Naive B cell (primary cell): ENCODE measurements around the gene CCN2. TPM values are rescaled to one million over a fixed set of nuclear protein-coding genes. Genes with fewer than 3 reads are reported as not detected.
A peak's percentile ranks its signal among the peaks of the same experiment; 100 is the strongest.
"Not testable (repeated sequence)": the region's sequence is repeated elsewhere in the genome, so short reads cannot be mapped to it uniquely, and the experiment has no call there.

ENCODE experiments used
- ATAC-seq, 2 donors: fragments of 150-1000 bp; cut with Tn5 transposase; 2 replicates each; pipeline ENCODE4 v1.10.0; 2021; ENCODE audit warnings: low read depth in 2 of 2, mild to moderate bottlenecking in 2 of 2, moderate library complexity in 2 of 2
- DNase-seq: peaks from one replicate; pipeline ENCODE4 v3.0.0; 2022
- H3K27ac Mint-ChIP-seq, 6 donors: one replicate each; pipeline ENCODE4 v1.8.0; 2020 to 2022; ENCODE audit warnings: mild to moderate bottlenecking in 6 of 6, mixed read lengths in 6 of 6, moderate library complexity in 5 of 6, inconsistent platforms in 2 of 6
- H3K27me3 Mint-ChIP-seq, 3 donors: one replicate each; pipeline ENCODE4 v1.8.0; 2021 to 2022; ENCODE audit warnings: mixed read lengths in 3 of 3, mild to moderate bottlenecking in 1 of 3
- H3K36me3 Mint-ChIP-seq, 2 donors: one replicate each; pipeline ENCODE4 v1.8.0; 2020 to 2022; ENCODE audit warnings: mixed read lengths in 2 of 2, inconsistent platforms in 1 of 2, mild to moderate bottlenecking in 1 of 2
- H3K4me1 Mint-ChIP-seq, 3 donors: one replicate each; pipeline ENCODE4 v1.8.0; 2020 to 2022; ENCODE audit warnings: mixed read lengths in 3 of 3, inconsistent platforms in 1 of 3, mild to moderate bottlenecking in 1 of 3, moderate library complexity in 1 of 3
- H3K4me3 Mint-ChIP-seq, 8 donors: one replicate each; pipeline ENCODE4 v1.8.0; 2020 to 2022; ENCODE audit warnings: mild to moderate bottlenecking in 8 of 8, mixed read lengths in 8 of 8, moderate library complexity in 8 of 8, inconsistent platforms in 2 of 8
- H3K9me3 Mint-ChIP-seq, 7 donors: one replicate each; pipeline ENCODE4 v1.8.0; 2020 to 2022; ENCODE audit warnings: mixed read lengths in 7 of 7, mild to moderate bottlenecking in 5 of 7, inconsistent platforms in 2 of 7, moderate library complexity in 1 of 7
- polyA plus RNA-seq, 6 donors: library from polyadenylated mRNA; unstranded; fragments of 300-500 nt; fragmentation: Illumina TruSeq; gene quantifications; one replicate each; pipeline ENCODE4 v1.2.3, GENCODE V29; 2021; ENCODE audit warnings: low read depth in 6 of 6

The CCN2 gene
- polyA plus RNA-seq, 6 donors from 2014 or later, result 1.3 to 7.9 (median 3.5) TPM; not detected in 1

DNA sequence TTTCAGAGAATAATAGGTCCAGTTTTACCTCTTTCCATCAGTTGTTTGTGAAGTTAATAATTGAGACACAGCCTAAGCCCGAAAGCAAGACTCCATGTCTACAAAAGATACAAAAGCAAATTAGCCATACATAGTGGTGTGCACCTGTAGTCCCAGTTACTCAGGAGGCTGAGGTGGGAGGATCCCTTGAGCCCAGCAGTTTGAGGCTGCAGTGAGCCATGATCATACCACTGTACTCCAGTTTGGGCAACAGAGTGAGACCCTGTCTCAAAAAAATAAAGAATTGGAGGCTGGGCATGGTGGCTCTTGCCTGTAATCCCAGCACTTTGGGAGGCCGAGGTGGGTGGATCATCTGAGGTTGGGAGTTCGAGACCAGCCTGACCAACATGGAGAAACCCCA lies 42.4 kb downstream of the CCN2 start:
- H3K4me3 Mint-ChIP-seq, H3K9me3 Mint-ChIP-seq, H3K36me3 Mint-ChIP-seq, ATAC-seq, DNase-seq, H3K27ac Mint-ChIP-seq, H3K4me1 Mint-ChIP-seq: not testable (repeated sequence)
- H3K27me3 Mint-ChIP-seq, result peaks cover 10 to 31% (median 26%) of the 10 kb centered on the region in 3 donors

DNA sequence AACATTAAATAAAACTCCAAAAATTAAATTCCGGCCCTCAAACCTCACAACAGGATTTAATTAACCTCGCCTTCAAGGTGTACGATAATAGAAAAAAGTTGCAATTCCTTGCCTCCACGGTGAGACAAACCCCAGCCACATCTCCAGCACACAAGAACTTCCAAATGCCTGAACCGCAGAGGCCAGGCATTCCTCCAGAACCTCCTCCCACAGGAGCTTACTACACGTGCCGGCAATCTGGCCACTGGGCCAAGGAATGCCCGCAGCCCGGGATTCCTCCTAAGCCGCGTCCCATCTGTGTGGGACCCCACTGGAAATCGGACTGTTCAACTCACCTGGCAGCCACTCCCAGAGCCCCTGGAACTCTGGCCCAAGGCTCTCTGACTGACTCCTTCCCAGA lies 47.4 kb downstream of the CCN2 start:
- not testable (repeated sequence) for H3K27ac Mint-ChIP-seq, H3K4me1 Mint-ChIP-seq, ATAC-seq, H3K36me3 Mint-ChIP-seq, H3K9me3 Mint-ChIP-seq, DNase-seq, H3K4me3 Mint-ChIP-seq
- H3K27me3 Mint-ChIP-seq, result peaks cover 13 to 41% (median 37%) of the 10 kb centered on the region in 3 donors

DNA sequence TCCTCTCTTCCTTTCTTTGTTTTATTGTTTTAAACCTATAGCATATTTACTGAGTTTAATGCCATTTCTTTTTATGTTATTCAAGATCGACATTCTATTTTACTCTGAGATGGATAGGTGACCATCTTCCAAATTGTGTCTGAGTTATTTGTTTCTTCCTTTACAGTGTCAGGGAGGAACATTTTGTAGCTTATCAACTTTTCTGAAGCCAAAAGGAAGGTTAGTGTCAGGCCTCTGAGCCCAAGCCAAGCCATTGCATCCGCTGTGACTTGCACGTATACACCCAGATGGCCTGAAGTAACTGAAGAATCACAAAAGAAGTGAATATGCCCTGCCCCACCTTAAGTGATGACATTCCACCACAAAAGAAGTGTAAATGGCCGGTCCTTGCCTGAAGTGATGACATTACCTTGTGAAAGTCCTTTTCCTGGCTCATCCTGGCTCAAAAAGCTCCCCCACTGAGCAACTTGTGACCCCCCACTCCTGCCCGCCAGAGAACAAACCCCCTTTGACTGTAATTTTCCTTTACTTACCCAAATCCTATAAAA lies 49.8 kb downstream of the CCN2 start:
- peaks cover 0 to 11% of the 10 kb centered on the region in 2 donors for H3K36me3 Mint-ChIP-seq
- not testable (repeated sequence) for H3K4me1 Mint-ChIP-seq, DNase-seq, H3K4me3 Mint-ChIP-seq, ATAC-seq
- H3K27me3 Mint-ChIP-seq, result peaks cover 13 to 45% (median 32%) of the 10 kb centered on the region in 3 donors
- peak overlapping the region in 1 of 6 donors; percentile 56 for H3K27ac Mint-ChIP-seq
- H3K9me3 Mint-ChIP-seq, result peaks cover 4 to 24% (median 10%) of the 10 kb centered on the region in 7 donors

DNA sequence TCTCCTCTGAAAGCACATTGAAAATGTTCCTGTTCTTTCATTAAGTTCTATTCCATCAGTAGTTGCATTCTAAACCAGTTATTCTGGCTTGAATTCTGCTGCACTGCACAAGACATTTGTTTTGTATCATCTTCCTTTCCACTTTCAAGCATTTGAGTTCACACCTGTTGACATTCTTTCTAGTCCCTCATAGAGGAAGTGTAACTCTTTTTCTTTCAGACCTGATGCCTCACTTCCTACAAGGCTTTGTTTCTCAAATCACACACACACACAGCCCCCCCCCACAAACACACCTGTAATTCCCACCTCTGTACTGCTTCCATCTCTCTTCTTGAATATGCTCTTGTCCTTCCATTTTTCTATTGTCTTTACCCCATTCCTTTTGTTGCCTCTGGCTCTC lies 50.9 kb downstream of the CCN2 start:
- Mint-ChIP-seq H3K27ac (peak overlapping the region in 2 of 6 donors; percentile 26 to 29), H3K36me3 (peaks cover 0 to 11% of the 10 kb centered on the region in 2 donors), H3K4me3 (peak overlapping the region in 1 of 8 donors; percentile 30), H3K27me3 (peaks cover 13 to 42% (median 29%) of the 10 kb centered on the region in 3 donors), H3K9me3 (peaks cover 4 to 24% (median 10%) of the 10 kb centered on the region in 7 donors), H3K4me1 (peaks cover 6 to 8% (median 7%) of the 10 kb centered on the region in 3 donors)
- ATAC-seq (peak; percentile 62 to 79), DNase-seq (no peak)

DNA sequence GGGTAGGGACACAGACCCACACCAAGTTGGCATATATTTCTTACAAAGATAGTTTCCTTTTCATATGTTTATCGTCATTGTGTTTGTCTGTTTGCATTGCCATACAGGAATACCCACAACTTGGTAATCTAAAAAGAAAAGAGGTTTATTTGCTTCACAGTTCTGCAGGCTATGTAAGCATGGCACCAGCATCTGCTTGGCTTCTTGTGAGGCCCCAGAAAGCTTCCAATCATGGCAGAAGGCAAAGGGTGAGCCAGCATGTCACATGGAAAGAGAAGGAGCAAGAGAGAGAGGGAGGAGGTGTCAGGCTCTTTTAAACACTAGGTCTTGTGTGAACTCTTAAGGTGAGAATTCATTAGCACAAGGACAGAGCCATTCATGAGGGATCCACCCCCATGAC lies 52.5 kb downstream of the CCN2 start:
- Mint-ChIP-seq H3K4me3 (no peak overlapping the region), H3K36me3 (peaks cover 0 to 11% of the 10 kb centered on the region in 2 donors), H3K27me3 (peaks cover 15 to 28% (median 27%) of the 10 kb centered on the region in 3 donors), H3K9me3 (peaks cover 4 to 24% (median 10%) of the 10 kb centered on the region in 7 donors), H3K4me1 (peaks cover 6 to 8% (median 7%) of the 10 kb centered on the region in 3 donors), H3K27ac (peak overlapping the region in 1 of 6 donors; percentile 20)
- DNase-seq (no peak), ATAC-seq (no peak)

Other genes starting within 250 kb of the CCN2 start
- gene OR2A4, start 250.0 kb downstream of the CCN2 start, polyA plus RNA-seq, result under 1 TPM in 2 of 6 donors, not detected in 4; 0.17 to 0.58 TPM
- gene CTAGE9, start 240.4 kb downstream of the CCN2 start, polyA plus RNA-seq, result not detected
- gene ENPP1, start 143.4 kb downstream of the CCN2 start, polyA plus RNA-seq, result 1 to 10 TPM in 2 of 6 donors, under 1 TPM in 3, not detected in 1; 0.33 to 1.3 (median 0.75) TPM